NB4 (cell line): ENCODE results near the gene DIDO1.

Experiments
- DNase-seq: peaks from one replicate; pipeline ENCODE4 v3.0.0; 2010; ENCODE audit warnings: low read depth
- H3K4me3 ChIP-seq: one replicate; pipeline ENCODE4 v1.5.1; 2011; ENCODE audit warnings: mild to moderate bottlenecking, low read depth, low read length, moderate library complexity
- CTCF ChIP-seq: IDR thresholded peaks from one replicate; pipeline ENCODE4 v1.5.1; 2012; ENCODE audit warnings: low read depth, low read length
- MAX ChIP-seq: IDR thresholded peaks from 2 replicates; pipeline ENCODE4 v1.6.1; 2011; ENCODE audit warnings: low read depth, low read length
- MYC ChIP-seq: IDR thresholded peaks from 2 replicates; pipeline ENCODE4 v1.6.1; 2011; ENCODE audit warnings: low read depth, low read length
- POLR2A ChIP-seq: IDR thresholded peaks from 2 replicates; pipeline ENCODE4 v1.6.1; 2011; ENCODE audit warnings: mild to moderate bottlenecking; ENCODE audit not compliant: insufficient read length; ENCODE audit errors: extremely low read depth

Gene DIDO1

GRCh38 chr20:62941792-62942191 is 15.5 kb upstream of the DIDO1 start:
- no peak overlapping the region for H3K4me3 ChIP-seq
- TF ChIP-seq CTCF (no peak), MAX (no peak), MYC (no peak), POLR2A (no peak)
- DNase-seq = no peak

DNA sequence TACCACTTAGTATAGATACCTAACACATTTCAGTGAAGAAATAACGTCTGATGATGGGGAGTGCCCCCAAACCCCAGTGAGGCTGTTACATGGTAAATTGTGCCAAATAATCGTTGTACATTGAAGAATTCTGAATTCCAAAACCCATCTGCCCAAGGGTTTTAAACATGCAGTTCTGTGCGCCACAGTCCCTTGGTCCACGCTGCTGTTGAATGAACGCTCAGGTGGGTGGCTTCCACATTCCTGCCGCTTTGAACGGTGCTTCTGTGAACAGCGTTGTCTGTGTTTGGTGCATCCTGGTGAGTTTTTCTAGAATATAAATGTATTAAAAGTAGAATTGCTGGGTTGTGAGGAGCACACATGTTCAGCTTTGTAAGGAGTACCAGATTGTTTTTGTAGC is 14.6 kb upstream of the DIDO1 start:
- TF ChIP-seq MYC (no peak), MAX (no peak), POLR2A (no peak), CTCF (no peak)
- DNase-seq = no peak
- no peak overlapping the region for H3K4me3 ChIP-seq

DNA sequence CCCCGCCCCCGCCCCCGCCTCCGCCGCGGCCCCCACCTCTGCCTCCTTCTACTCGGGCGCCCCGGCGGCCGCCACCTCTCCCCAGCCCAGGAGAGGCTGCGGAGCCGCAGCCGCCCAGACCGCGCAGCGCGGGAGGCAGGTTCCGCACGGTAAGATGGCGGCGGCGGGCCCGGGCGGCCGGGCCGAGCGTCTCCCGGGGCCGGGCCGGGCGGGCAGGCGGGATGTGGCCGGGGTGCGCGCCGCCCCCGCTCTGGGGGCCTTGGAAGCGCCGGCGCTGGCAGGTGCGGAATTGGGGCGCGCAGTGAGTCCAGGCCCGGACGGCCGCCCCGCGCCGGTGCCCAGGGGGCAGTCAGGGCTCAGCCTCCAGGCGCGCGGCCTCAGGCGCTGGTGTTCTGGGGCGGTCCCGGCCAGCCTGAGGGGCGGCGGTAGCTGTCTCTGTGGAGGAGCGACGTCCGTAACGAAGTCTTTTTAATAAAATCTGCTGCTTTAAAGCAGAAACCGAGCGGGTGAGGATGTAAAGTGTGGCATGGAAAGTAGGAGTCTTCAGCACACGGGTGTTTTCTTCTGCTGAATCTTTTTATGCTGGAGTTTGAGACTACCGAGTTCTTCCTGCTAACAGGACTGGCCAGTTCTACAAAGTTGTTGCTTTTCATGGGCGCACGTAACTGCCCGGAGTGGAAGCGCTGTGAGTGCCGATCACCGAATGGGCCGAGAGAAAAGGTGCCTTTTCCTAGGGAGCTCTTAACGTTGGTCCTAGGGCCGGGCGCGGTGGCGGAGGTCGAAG is 12.0 kb upstream of the DIDO1 start, which contains the start of gene GID8:
Gene GID8 (plus strand): TSS at position 43 of the 784 bp plus-strand sequence. CDS start 3,356 bp downstream, outside the sequence.
- H3K4me3 ChIP-seq = peak within 1 kb of the TSS; percentile 98
- TF ChIP-seq MAX = no peak
- DNase-seq = peak; percentile 71

- DNase-seq = peak; percentile 98
- H3K4me3 ChIP-seq = peak overlapping the region; percentile 98
- TF ChIP-seq MYC = peak; percentile 99
- TF ChIP-seq POLR2A = peak; percentile 87
- TF ChIP-seq MAX = peak; percentile 94
- TF ChIP-seq CTCF = no peak
Observed at GRCh38 chr20:62937268-62938104, 11.2 kb upstream of the DIDO1 start.

DNA sequence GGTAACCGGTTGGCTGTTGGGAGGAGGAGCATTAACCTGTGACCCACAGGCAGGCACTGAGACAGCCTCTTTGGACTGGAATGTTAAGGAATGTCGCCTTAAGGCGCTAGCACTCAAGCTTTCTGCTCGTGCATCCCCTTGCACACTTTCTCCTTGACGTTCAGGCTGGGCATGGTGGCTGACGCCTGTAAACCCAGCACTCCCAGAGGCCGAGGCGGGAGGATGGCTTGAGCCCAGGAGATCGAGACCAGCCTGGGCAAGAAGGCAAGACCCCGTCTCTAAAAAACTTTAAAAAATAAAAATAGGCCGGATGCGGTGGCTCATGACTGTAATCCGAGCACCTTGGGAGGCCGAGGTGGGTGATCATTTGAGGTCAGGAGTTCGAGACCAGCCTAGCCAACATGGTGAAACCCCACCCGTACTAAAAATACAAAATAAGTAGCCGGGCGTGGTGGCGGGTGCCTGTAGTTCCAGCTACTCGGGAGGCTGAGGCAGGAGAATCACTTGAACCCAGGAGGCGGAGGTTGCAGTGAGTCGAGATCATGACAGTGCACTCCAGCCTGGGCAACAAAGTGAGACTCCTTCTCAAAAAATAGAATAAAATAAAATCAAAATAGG is 9.8 kb upstream of the DIDO1 start:
- DNase-seq = no peak
- H3K4me3 ChIP-seq = peak overlapping the region; percentile 98
- no peak for TF ChIP-seq CTCF
- no peak for TF ChIP-seq POLR2A
- TF ChIP-seq MAX = no peak
- TF ChIP-seq MYC = no peak
